Medulla oblongata (tissue), 1 donor: ENCODE results near the gene LAMA5.

Source experiments
- DNase-seq: peaks from one replicate; pipeline ENCODE4 v3.0.0-alpha.2; 2015; ENCODE audit errors: extremely low spot score

LAMA5 gene

DNA sequence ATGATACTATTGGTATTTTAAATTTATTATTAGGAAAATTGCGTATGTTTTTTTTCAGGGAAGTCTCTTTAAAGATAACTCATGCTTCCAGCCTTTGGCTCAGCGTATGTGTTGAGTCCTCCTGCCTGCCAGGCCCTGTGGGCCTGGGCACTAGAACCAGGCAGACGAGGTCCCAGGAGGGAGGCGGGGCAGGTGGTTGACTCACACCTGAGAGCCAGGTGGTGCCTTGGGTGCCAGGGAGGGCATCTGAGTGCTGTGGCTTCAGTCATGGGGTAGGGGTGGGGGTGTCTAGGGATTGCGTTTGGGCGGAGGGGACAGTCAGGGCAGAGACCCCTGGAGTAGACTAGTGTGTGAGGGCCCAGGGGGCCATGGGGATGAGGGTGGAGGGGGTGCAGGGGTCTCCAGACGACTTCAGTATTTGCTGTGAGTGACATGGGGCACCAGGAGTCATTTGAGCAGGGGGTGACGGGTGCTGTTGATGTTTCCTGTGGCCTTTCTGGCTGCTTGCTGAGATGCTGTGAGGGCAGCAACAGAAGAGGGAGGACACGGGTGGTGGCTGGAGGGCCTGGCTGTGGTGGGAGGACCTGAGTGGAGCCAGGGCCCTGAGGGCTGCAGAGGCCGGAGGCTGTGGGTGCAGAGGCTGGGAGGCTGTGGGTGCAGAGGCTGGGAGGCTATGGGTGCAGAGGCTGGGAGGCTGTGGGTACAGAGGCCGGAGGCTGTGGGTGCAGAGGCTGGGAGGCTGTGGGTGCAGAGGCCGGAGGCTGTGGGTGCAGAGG, 79.2 kb downstream of the LAMA5 start:
- DNase-seq = no peak

DNA sequence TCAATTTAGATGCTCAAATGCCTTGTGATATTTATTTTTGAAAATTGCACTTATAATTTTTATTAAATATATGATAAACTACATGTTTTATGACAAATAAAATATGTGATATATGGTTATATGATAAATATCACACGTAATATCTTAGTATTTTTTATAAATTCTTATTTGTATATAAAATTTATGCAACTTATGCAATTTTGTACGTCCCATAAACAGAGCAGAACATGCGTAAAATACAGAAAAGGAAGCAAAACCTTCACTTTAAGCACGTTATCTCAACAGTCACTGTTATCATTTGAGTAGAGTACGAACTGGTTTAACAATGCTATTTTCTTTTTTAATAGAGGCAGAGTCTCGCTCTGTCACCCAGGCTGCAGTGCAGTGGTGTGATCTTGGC, 80.0 kb downstream of the LAMA5 start:
- no peak for DNase-seq

GRCh38 chr20:62286493-62287064, 80.5 kb downstream of the LAMA5 start:
- DNase-seq = no peak

DNA sequence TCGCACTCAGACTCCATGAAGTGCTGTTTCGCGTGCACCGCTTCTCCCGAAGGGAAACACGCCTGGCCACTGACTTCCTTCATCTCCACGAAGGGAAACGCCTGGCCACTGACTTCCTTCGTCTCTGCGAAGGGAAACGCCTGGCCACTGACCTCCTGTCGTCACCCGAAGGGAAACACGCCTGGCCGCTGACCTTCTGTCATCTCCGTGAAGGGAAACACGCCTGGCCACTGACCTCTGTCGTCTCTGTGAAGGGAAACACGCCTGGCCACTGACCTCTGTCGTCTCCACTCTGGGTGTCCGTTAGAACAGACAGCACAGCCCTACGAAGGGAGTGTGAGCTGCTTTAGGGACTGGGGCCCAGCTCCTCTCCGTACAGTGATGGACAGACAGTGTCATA, 81.4 kb downstream of the LAMA5 start:
- DNase-seq = no peak

GRCh38 chr20:62285151-62285550, 82.0 kb downstream of the LAMA5 start:
- DNase-seq = no peak

- DNase-seq = no peak
Observed at GRCh38 chr20:62284448-62284847, 82.7 kb downstream of the LAMA5 start.

DNA sequence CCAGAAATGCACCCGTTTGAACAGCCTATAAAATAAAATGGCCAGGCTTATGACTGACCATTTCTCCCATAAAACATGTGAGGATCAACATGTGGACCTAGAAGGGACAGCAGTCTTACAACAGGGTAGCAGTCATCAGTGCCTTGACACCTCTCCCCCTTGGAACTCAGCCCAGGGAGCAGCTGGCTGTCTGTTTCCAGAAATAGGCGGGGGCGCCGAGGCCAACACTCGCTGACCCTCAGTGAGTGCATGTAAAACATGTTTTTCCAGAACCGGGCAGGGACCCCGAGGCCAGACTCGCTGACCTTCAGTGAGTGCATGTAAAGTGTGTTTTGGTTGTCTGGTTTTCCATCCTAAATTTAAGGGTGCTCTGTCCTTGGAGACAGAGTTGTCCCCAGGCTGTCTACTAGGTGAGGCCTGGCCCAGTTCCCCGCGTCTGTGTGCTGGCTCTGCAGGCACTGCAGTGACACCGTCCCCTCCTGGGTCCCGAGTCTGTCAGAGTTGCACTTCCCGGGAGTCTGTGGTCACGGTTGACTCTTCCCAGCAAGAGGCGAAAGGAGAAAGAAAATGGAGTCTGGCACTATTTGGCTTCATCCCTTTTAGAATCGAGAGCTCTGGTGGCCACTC, 84.1 kb downstream of the LAMA5 start:
- DNase-seq = no peak

GRCh38 chr20:62282103-62282502, 85.0 kb downstream of the LAMA5 start:
- DNase-seq = no peak

GRCh38 chr20:62281161-62281933, 85.8 kb downstream of the LAMA5 start:
- DNase-seq = no peak

DNA sequence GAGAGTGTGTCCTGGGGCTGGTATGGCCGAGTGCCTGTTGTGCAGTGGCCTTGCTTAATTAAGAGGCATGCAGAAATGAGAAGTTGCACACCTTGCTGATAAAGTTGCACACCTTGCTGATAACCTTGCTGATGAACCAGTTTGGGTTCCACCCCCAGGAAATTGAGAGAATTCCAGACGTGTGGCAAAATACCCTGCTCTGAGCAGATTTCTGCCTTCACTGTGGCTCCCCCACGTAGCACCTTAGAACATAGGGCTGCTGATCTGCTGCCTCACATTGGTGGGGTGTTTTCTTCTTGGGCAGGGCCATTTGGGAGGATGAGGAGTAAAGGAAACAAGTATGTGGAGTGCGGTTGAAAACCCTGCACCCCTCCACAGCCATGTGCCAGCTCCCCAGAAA, 86.8 kb downstream of the LAMA5 start:
- DNase-seq = no peak

DNA sequence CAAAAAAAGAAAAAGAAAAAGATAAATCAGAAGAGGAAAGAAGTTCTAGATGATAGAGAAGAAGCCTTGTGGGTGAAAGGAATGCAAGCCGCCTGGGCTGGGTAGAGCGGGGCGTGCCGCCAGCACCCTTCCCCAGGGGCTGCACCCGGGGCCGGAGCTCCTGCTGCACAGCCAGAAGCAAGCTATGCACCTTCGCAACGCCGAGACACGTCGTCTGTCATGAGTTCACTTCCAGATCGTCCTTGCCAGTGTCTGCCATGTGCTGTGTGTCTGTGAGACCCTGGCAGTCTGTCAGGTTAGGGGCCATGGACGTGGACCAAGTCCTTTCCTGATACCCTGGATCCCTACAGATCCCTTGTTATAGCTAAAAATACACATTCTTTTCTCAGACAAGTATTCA, 89.9 kb downstream of the LAMA5 start:
- DNase-seq = no peak

GRCh38 chr20:62276439-62276838, 90.7 kb downstream of the LAMA5 start:
- DNase-seq = peak; percentile 51

- no peak for DNase-seq
Observed at GRCh38 chr20:62275219-62275618, 91.9 kb downstream of the LAMA5 start.

DNA sequence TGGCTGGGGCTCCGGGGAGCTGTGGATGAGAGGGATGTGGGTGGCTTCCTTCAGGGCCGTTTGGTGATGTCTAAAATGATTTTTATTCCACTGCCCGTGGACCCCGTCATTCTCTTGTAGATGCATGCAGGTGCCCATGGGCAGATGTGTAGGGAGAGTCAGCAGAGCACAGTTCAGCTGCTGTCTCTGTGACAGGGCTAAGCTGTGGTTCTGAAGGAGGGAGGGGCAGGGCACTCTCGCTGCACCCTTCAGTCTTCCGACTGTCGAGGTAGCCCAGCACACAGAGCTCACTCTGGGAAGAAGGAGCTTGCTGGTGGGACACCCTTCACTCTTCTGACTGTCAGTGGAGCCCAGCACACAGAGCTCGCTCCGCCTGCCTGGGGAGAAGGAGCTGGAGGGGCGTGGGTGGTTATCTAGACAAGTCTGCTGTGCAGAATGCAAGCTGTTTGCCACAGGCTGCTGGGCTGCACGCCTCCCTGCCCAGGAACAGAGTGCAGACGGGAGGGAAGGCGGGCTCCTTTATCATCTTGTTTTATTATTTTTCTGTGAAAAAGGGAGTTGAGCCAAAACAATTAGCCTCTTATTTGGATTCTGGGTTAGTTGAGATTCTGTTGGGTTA, 92.7 kb downstream of the LAMA5 start:
- DNase-seq = no peak

DNA sequence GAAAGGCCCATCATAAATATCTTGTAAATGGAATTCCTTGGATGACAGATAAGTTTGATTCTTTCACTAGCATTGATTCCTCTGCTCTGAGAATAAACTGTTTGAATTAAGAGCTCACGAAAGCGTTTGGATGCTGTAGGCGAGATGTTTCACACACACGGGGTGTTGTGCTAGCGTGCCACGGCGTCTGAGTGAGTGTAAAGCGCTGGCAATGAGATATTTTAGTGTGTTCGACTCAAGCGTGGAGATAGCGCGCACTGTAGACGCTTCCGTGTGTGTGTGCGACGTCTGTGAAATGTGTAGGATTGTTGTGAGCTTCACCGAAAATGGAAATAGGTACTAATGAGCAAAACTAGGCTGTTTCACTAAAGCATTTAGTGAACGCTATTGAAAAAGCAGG, 93.7 kb downstream of the LAMA5 start:
- no peak for DNase-seq

- DNase-seq = no peak
Observed at GRCh38 chr20:62272200-62272599, 94.9 kb downstream of the LAMA5 start.

GRCh38 chr20:62269871-62270270, 97.2 kb downstream of the LAMA5 start:
- DNase-seq = no peak

DNA sequence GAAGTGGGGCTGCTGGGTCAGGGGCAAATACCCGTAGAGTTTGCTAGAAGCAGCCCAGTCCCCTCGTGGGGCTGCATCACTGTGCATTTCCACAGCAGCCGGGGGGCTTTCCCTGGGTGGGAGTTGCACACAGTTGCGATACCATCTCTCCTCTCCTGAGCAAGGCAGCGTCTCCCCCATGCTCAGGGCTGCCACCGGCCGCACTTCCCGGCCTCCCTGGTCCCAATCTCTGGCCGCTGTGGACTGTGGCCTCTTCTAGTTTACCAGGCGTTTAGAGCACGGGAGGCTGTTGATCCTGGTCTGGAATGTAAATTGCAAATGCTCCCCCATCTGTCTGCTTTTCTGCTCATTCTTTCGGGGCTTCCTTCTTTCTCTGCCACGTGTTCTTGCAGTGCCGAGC, 97.7 kb downstream of the LAMA5 start:
- no peak for DNase-seq

- no peak for DNase-seq
Observed at GRCh38 chr20:62268228-62268900, 98.7 kb downstream of the LAMA5 start.

GRCh38 chr20:62267543-62267942, 99.6 kb downstream of the LAMA5 start:
- DNase-seq = no peak

GRCh38 chr20:62266851-62267250, 100.3 kb downstream of the LAMA5 start:
- DNase-seq = no peak
